K562 (cell line): ENCODE results near the gene DDX23. TPM values are rescaled to one million over a fixed set of nuclear protein-coding genes. Genes with fewer than 3 reads are reported as not detected.

Experiments
- BRD9 ChIP-seq: fragments of 450-650 bp; IDR thresholded peaks from 2 replicates; pipeline ENCODE4 v1.6.1; 2018; ENCODE audit warnings: low read depth; ENCODE audit not compliant: partially characterized antibody
- CREB3L1 ChIP-seq: fragments of 450-650 bp; IDR thresholded peaks from 2 replicates; pipeline ENCODE4 v1.6.1; 2014; ENCODE audit warnings: low read depth, mild to moderate bottlenecking, moderate library complexity, borderline replicate concordance
- POLR2AphosphoS2 ChIP-seq: IDR thresholded peaks from 2 replicates; pipeline ENCODE4 v1.6.1; 2012; ENCODE audit warnings: low read length, improper control_type of control experiment
- PRPF4 ChIP-seq: fragments of 200-400 bp; formaldehyde crosslinking; IDR thresholded peaks from one replicate; pipeline ENCODE4 v1.6.1; 2017; ENCODE audit warnings: low read length, low read depth, mild to moderate bottlenecking; ENCODE audit not compliant: insufficient read depth, poor library complexity, severe bottlenecking
- PTTG1 ChIP-seq: fragments of 450-650 bp; IDR thresholded peaks from 2 replicates; pipeline ENCODE4 v1.6.1; 2016; ENCODE audit warnings: low read depth, mild to moderate bottlenecking, missing genetic modification characterization, missing compliant biosample characterization
- RUNX1 ChIP-seq: sonication (generic); IDR thresholded peaks from 2 replicates; pipeline ENCODE4 v1.6.1; 2016; ENCODE audit warnings: antibody characterized with exemption, low read depth
- SETDB1 ChIP-seq: IDR thresholded peaks from one replicate; pipeline ENCODE4 v1.6.1; 2012; ENCODE audit warnings: low read length, control low read depth, inconsistent platforms
- UBTF ChIP-seq, 2 experiments: IDR thresholded peaks; 2 replicates each; pipeline ENCODE4 v1.6.1; 2012; ENCODE audit warnings: improper control_type of control experiment in 2 of 2, low read depth in 2 of 2, low read length in 2 of 2, borderline replicate concordance in 1 of 2
- ZFP91 ChIP-seq: sonication (generic); formaldehyde crosslinking; IDR thresholded peaks from 2 replicates; pipeline ENCODE4 v1.8.0; 2022; ENCODE audit warnings: mild to moderate bottlenecking, missing genetic modification reagents
- ZNF695 ChIP-seq: fragments of 450-650 bp; formaldehyde crosslinking; IDR thresholded peaks from 2 replicates; pipeline ENCODE4 v1.4.0; 2020; ENCODE audit warnings: mild to moderate bottlenecking, moderate library complexity
- ZNF780A ChIP-seq: fragments of 250-450 bp; sonication (Bioruptor Pico); IDR thresholded peaks from 2 replicates; pipeline ENCODE4 v1.5.0; 2021; ENCODE audit warnings: mild to moderate bottlenecking
- polyA plus RNA-seq, 8 experiments: library from polyadenylated mRNA; depleted of rRNA in 4 of 8; stranded (reverse) in 5 of 8; unstranded in 3 of 8; fragments of >200 nt; fragmentation: Nextera tagmentation in 2 of 8; fragmentation: Illumina TruSeq in 1 of 8; extraction: Ambion mirVana in 2 of 8; extraction: Trizol in 1 of 8; gene quantifications; 2 replicates each; pipeline versions ENCODE4 v1.2.1 to v1.2.3, GENCODE V29; 2011 to 2014; ENCODE audit warnings: inconsistent platforms in 1 of 8, missing spikeins in 1 of 8
- total RNA-seq, 7 experiments: library from RNA; depleted of rRNA in 6 of 7; stranded (reverse); fragments of >200 nt in 6 of 7; fragmentation: Illumina TruSeq in 2 of 7; extraction: Trizol in 2 of 7; gene quantifications; 2 replicates each; pipeline versions ENCODE4 v1.2.1 to v1.2.3, GENCODE V29; 2011 to 2021; ENCODE audit warnings: low replicate concordance in 1 of 7

Gene DDX23
- total and polyA plus RNA-seq, 9 of the 15 experiments (the other 6 are each of a cell fraction or from before 2014, with no cell fraction given), result 32.4 to 138 (median 104) TPM

- TF ChIP-seq ZFP91 (CRISPR knock-in tag), result no peak
- no peak for TF ChIP-seq CREB3L1
- TF ChIP-seq UBTF (IDR thresholded peaks at IDR 0.05; ENCODE audit: borderline replicate concordance in 1 of 2, low read depth in 2 of 2, low read length in 2 of 2), result 0 out of 4 replicates have a peak, but pooled peaks of 1 of the 2 experiments have one; percentile 33
- TF ChIP-seq ZNF780A, result no peak
- TF ChIP-seq SETDB1, result no peak
- TF ChIP-seq POLR2AphosphoS2, result no peak
- TF ChIP-seq PRPF4, result no peak
- TF ChIP-seq BRD9, result no peak
- no peak for TF ChIP-seq ZNF695 (CRISPR knock-in tag)
- no peak for TF ChIP-seq PTTG1 (tag)
- no peak for TF ChIP-seq RUNX1
These were observed 38.9 kb upstream of the DDX23 start (continued) for GRCh38 chr12:48890657-48891418.
